Measurements from ENCODE around the gene EDA2R. TPM values are rescaled to one million over a fixed set of nuclear protein-coding genes. Genes with fewer than 3 reads are reported as not detected.

EDA2R gene
- polyA plus RNA-seq, 2 donors, result 0.34 to 0.35 TPM

- Histone ChIP-seq H3K4me3 (ENCODE audit: low read depth in 1 of 2, low read length in 2 of 2) (no peak overlapping the region), H3K27ac (ENCODE audit: low read depth in 2 of 2, low read length in 1 of 2) (no peak overlapping the region), H3K4me1 (ENCODE audit: control insufficient read depth in 2 of 2, insufficient read depth in 2 of 2, low read length in 1 of 2) (no peaks in the 10 kb centered on the region), H3K36me3 (ENCODE audit: control insufficient read depth in 2 of 2, insufficient read depth in 2 of 2, low read length in 1 of 2) (no peaks in the 10 kb centered on the region), H3K27me3 (ENCODE audit: control insufficient read depth in 1 of 2, insufficient read depth in 2 of 2, low read length in 2 of 2) (no peaks in the 10 kb centered on the region), H3K9me3 (ENCODE audit: control insufficient read depth in 2 of 2, insufficient read depth in 1 of 2, low read depth in 1 of 2, low read length in 1 of 2) (no peaks in the 10 kb centered on the region)
- 29 to 49% methylated on average over 2 of the region's 2 CpGs for WGBS, 2 donors
Observed at GRCh38 chrX:66635360-66635759, 3.5 kb downstream of the EDA2R start.

GRCh38 chrX:66634272-66634671, 4.6 kb downstream of the EDA2R start:
- H3K4me3 ChIP-seq (ENCODE audit: low read depth in 1 of 2, low read length in 2 of 2), result no peak overlapping the region
- H3K27me3 ChIP-seq (ENCODE audit: control insufficient read depth in 1 of 2, insufficient read depth in 2 of 2, low read length in 2 of 2), result no peaks in the 10 kb centered on the region
- no peaks in the 10 kb centered on the region for H3K4me1 ChIP-seq (ENCODE audit: control insufficient read depth in 2 of 2, insufficient read depth in 2 of 2, low read length in 1 of 2)
- no peaks in the 10 kb centered on the region for H3K36me3 ChIP-seq (ENCODE audit: control insufficient read depth in 2 of 2, insufficient read depth in 2 of 2, low read length in 1 of 2)
- no peaks in the 10 kb centered on the region for H3K9me3 ChIP-seq (ENCODE audit: control insufficient read depth in 2 of 2, insufficient read depth in 1 of 2, low read depth in 1 of 2, low read length in 1 of 2)
- H3K27ac ChIP-seq (ENCODE audit: low read depth in 2 of 2, low read length in 1 of 2), result no peak overlapping the region

GRCh38 chrX:66633541-66633940, 5.3 kb downstream of the EDA2R start:
- H3K36me3 ChIP-seq (ENCODE audit: control insufficient read depth in 2 of 2, insufficient read depth in 2 of 2, low read length in 1 of 2), result no peaks in the 10 kb centered on the region
- no peaks in the 10 kb centered on the region for H3K27me3 ChIP-seq (ENCODE audit: control insufficient read depth in 1 of 2, insufficient read depth in 2 of 2, low read length in 2 of 2)
- H3K9me3 ChIP-seq (ENCODE audit: control insufficient read depth in 2 of 2, insufficient read depth in 1 of 2, low read depth in 1 of 2, low read length in 1 of 2), result no peaks in the 10 kb centered on the region
- H3K4me3 ChIP-seq (ENCODE audit: low read depth in 1 of 2, low read length in 2 of 2), result no peak overlapping the region
- no peak overlapping the region for H3K27ac ChIP-seq (ENCODE audit: low read depth in 2 of 2, low read length in 1 of 2)
- H3K4me1 ChIP-seq (ENCODE audit: control insufficient read depth in 2 of 2, insufficient read depth in 2 of 2, low read length in 1 of 2), result no peaks in the 10 kb centered on the region
- WGBS, 2 donors, result 62 to 71% methylated on average over 3 of the region's 3 CpGs

- WGBS, 2 donors, result 61 to 72% methylated on average over 4 of the region's 4 CpGs
- Histone ChIP-seq H3K36me3 (ENCODE audit: control insufficient read depth in 2 of 2, insufficient read depth in 2 of 2, low read length in 1 of 2) (no peaks in the 10 kb centered on the region), H3K4me1 (ENCODE audit: control insufficient read depth in 2 of 2, insufficient read depth in 2 of 2, low read length in 1 of 2) (no peaks in the 10 kb centered on the region), H3K9me3 (ENCODE audit: control insufficient read depth in 2 of 2, insufficient read depth in 1 of 2, low read depth in 1 of 2, low read length in 1 of 2) (no peaks in the 10 kb centered on the region), H3K4me3 (ENCODE audit: low read depth in 1 of 2, low read length in 2 of 2) (no peak overlapping the region), H3K27ac (ENCODE audit: low read depth in 2 of 2, low read length in 1 of 2) (no peak overlapping the region), H3K27me3 (ENCODE audit: control insufficient read depth in 1 of 2, insufficient read depth in 2 of 2, low read length in 2 of 2) (no peaks in the 10 kb centered on the region)
Observed at GRCh38 chrX:66632981-66633380, 5.9 kb downstream of the EDA2R start.

- Histone ChIP-seq H3K9me3 (ENCODE audit: control insufficient read depth in 2 of 2, insufficient read depth in 1 of 2, low read depth in 1 of 2, low read length in 1 of 2) (no peaks in the 10 kb centered on the region), H3K4me1 (ENCODE audit: control insufficient read depth in 2 of 2, insufficient read depth in 2 of 2, low read length in 1 of 2) (no peaks in the 10 kb centered on the region), H3K36me3 (ENCODE audit: control insufficient read depth in 2 of 2, insufficient read depth in 2 of 2, low read length in 1 of 2) (no peaks in the 10 kb centered on the region), H3K4me3 (ENCODE audit: low read depth in 1 of 2, low read length in 2 of 2) (no peak overlapping the region), H3K27ac (ENCODE audit: low read depth in 2 of 2, low read length in 1 of 2) (no peak overlapping the region), H3K27me3 (ENCODE audit: control insufficient read depth in 1 of 2, insufficient read depth in 2 of 2, low read length in 2 of 2) (no peaks in the 10 kb centered on the region)
- WGBS, 2 donors, result 41 to 43% methylated on average over 2 of the region's 2 CpGs
Observed at GRCh38 chrX:66632473-66632872, 6.4 kb downstream of the EDA2R start.

GRCh38 chrX:66625525-66625924, 13.4 kb downstream of the EDA2R start:
- H3K27ac ChIP-seq (ENCODE audit: low read depth in 2 of 2, low read length in 1 of 2), result no peak overlapping the region
- H3K9me3 ChIP-seq (ENCODE audit: control insufficient read depth in 2 of 2, insufficient read depth in 1 of 2, low read depth in 1 of 2, low read length in 1 of 2), result no peaks in the 10 kb centered on the region
- H3K4me3 ChIP-seq (ENCODE audit: low read depth in 1 of 2, low read length in 2 of 2), result no peak overlapping the region
- no peaks in the 10 kb centered on the region for H3K4me1 ChIP-seq (ENCODE audit: control insufficient read depth in 2 of 2, insufficient read depth in 2 of 2, low read length in 1 of 2)
- no peaks in the 10 kb centered on the region for H3K27me3 ChIP-seq (ENCODE audit: control insufficient read depth in 1 of 2, insufficient read depth in 2 of 2, low read length in 2 of 2)
- WGBS, 2 donors, result 76 to 77% methylated on average over 3 of the region's 3 CpGs
- H3K36me3 ChIP-seq (ENCODE audit: control insufficient read depth in 2 of 2, insufficient read depth in 2 of 2, low read length in 1 of 2), result no peaks in the 10 kb centered on the region

- H3K4me1 ChIP-seq (ENCODE audit: control insufficient read depth in 2 of 2, insufficient read depth in 2 of 2, low read length in 1 of 2), result no peaks in the 10 kb centered on the region
- H3K27me3 ChIP-seq (ENCODE audit: control insufficient read depth in 1 of 2, insufficient read depth in 2 of 2, low read length in 2 of 2), result no peaks in the 10 kb centered on the region
- no peaks in the 10 kb centered on the region for H3K9me3 ChIP-seq (ENCODE audit: control insufficient read depth in 2 of 2, insufficient read depth in 1 of 2, low read depth in 1 of 2, low read length in 1 of 2)
- WGBS, 2 donors, result 60 to 66% methylated on average over 3 of the region's 3 CpGs
- H3K27ac ChIP-seq (ENCODE audit: low read depth in 2 of 2, low read length in 1 of 2), result no peak overlapping the region
- H3K36me3 ChIP-seq (ENCODE audit: control insufficient read depth in 2 of 2, insufficient read depth in 2 of 2, low read length in 1 of 2), result no peaks in the 10 kb centered on the region
- H3K4me3 ChIP-seq (ENCODE audit: low read depth in 1 of 2, low read length in 2 of 2), result no peak overlapping the region
Observed at GRCh38 chrX:66622209-66622608, 16.7 kb downstream of the EDA2R start.

GRCh38 chrX:66616944-66617343, 21.9 kb downstream of the EDA2R start:
- Histone ChIP-seq H3K9me3 (ENCODE audit: control insufficient read depth in 2 of 2, insufficient read depth in 1 of 2, low read depth in 1 of 2, low read length in 1 of 2) (no peaks in the 10 kb centered on the region), H3K27ac (ENCODE audit: low read depth in 2 of 2, low read length in 1 of 2) (no peak overlapping the region), H3K27me3 (ENCODE audit: control insufficient read depth in 1 of 2, insufficient read depth in 2 of 2, low read length in 2 of 2) (peaks cover 0 to 2% of the 10 kb centered on the region in 2 donors), H3K36me3 (ENCODE audit: control insufficient read depth in 2 of 2, insufficient read depth in 2 of 2, low read length in 1 of 2) (no peaks in the 10 kb centered on the region), H3K4me1 (ENCODE audit: control insufficient read depth in 2 of 2, insufficient read depth in 2 of 2, low read length in 1 of 2) (no peaks in the 10 kb centered on the region), H3K4me3 (ENCODE audit: low read depth in 1 of 2, low read length in 2 of 2) (no peak overlapping the region)
- whole genome bisulfite sequencing, 2 donors, result 44 to 80% methylated on average over 2 of the region's 2 CpGs

- 40 to 61% methylated on average over 1 of the region's 1 CpG for WGBS, 2 donors
- H3K9me3 ChIP-seq (ENCODE audit: control insufficient read depth in 2 of 2, insufficient read depth in 1 of 2, low read depth in 1 of 2, low read length in 1 of 2), result no peaks in the 10 kb centered on the region
- no peak overlapping the region for H3K27ac ChIP-seq (ENCODE audit: low read depth in 2 of 2, low read length in 1 of 2)
- no peak overlapping the region for H3K4me3 ChIP-seq (ENCODE audit: low read depth in 1 of 2, low read length in 2 of 2)
- H3K36me3 ChIP-seq (ENCODE audit: control insufficient read depth in 2 of 2, insufficient read depth in 2 of 2, low read length in 1 of 2), result no peaks in the 10 kb centered on the region
- H3K4me1 ChIP-seq (ENCODE audit: control insufficient read depth in 2 of 2, insufficient read depth in 2 of 2, low read length in 1 of 2), result no peaks in the 10 kb centered on the region
- H3K27me3 ChIP-seq (ENCODE audit: control insufficient read depth in 1 of 2, insufficient read depth in 2 of 2, low read length in 2 of 2), result no peaks in the 10 kb centered on the region
Observed at GRCh38 chrX:66602381-66602938, 36.4 kb downstream of the EDA2R start.

- Histone ChIP-seq H3K9me3 (ENCODE audit: control insufficient read depth in 2 of 2, insufficient read depth in 1 of 2, low read depth in 1 of 2, low read length in 1 of 2) (no peaks in the 10 kb centered on the region), H3K36me3 (ENCODE audit: control insufficient read depth in 2 of 2, insufficient read depth in 2 of 2, low read length in 1 of 2) (no peaks in the 10 kb centered on the region), H3K4me1 (ENCODE audit: control insufficient read depth in 2 of 2, insufficient read depth in 2 of 2, low read length in 1 of 2) (no peaks in the 10 kb centered on the region), H3K27me3 (ENCODE audit: control insufficient read depth in 1 of 2, insufficient read depth in 2 of 2, low read length in 2 of 2) (no peaks in the 10 kb centered on the region), H3K27ac (ENCODE audit: low read depth in 2 of 2, low read length in 1 of 2) (no peak overlapping the region), H3K4me3 (ENCODE audit: low read depth in 1 of 2, low read length in 2 of 2) (no peak overlapping the region)
Observed at GRCh38 chrX:66601522-66601921, 37.4 kb downstream of the EDA2R start.

All from esophagus (tissue), 2 donors.